GM12878 (cell line): ENCODE measurements around the gene MYH6. TPM values are rescaled to one million over a fixed set of nuclear protein-coding genes. Genes with fewer than 3 reads are reported as not detected.

Experiments
- ATAC-seq: fragments of 200-7000 bp; cut with Tn5 transposase; 3 replicates; pipeline ENCODE4 v1.9.1; 2020; ENCODE audit warnings: mild to moderate bottlenecking, moderate library complexity
- BruUV-seq: library from RNA; stranded (reverse); fragments of 400-500 nt; replicated peaks from 2 replicates; lab custom pipeline; 2021; lab: Mats Ljungman, UMichigan
- CTCF ChIA-PET: fragments of 300-600 bp; sonication (Branson Sonifier 250); formaldehyde crosslinking; extraction: SDS; loops from one replicate; lab custom pipeline; 2021; ENCODE audit warnings: inconsistent platforms; lab: Yijun Ruan, JAX
- POLR2A ChIA-PET: fragments of 350-600 bp; formaldehyde crosslinking; extraction: SDS; loops from one replicate; lab custom pipeline; 2021; ENCODE audit warnings: inconsistent platforms; lab: Charles Lee
- RAD21 ChIA-PET: fragments of 300-600 bp; sonication (Branson Sonifier 250); formaldehyde crosslinking; loops from one replicate; lab custom pipeline; 2023; ENCODE audit warnings: antibody characterized with exemption; ENCODE audit not compliant: unreplicated experiment; lab: Charles Lee
- SMC1A ChIA-PET: fragments of 300-600 bp; sonication (Branson Sonifier 250); formaldehyde crosslinking; loops from one replicate; lab custom pipeline; 2023; ENCODE audit not compliant: unreplicated experiment, uncharacterized antibody; lab: Charles Lee
- DNase-seq: peaks from one replicate; pipeline ENCODE4 v3.0.0-alpha.2; 2011; ENCODE audit warnings: low read depth, low spot score
- FAIRE-seq: peaks from 3 replicates; lab custom pipeline; 2011; peaks lifted over from hg19 to GRCh38; lab: Jason Lieb, UNC
- H2AFZ ChIP-seq: 2 replicates; pipeline ENCODE4 v1.6.0; 2011; ENCODE audit warnings: low read depth, low read length, control low read depth; ENCODE audit not compliant: control insufficient read depth
- H3K27ac ChIP-seq: 2 replicates; pipeline ENCODE4 v1.5.1; 2011; ENCODE audit warnings: control low read depth; ENCODE audit not compliant: control insufficient read depth, insufficient read depth
- H3K27me3 ChIP-seq, 2 experiments: replicated peaks in 1 of 2; 2 replicates each; pipeline versions ENCODE4 v1.6.0 to v1.6.1; 2011; ENCODE audit warnings: low read length in 1 of 2; ENCODE audit not compliant: control insufficient read depth in 2 of 2, insufficient read depth in 2 of 2
- H3K36me3 ChIP-seq, 2 experiments: 2 replicates each; pipeline ENCODE4 v1.5.1; 2011; ENCODE audit warnings: low read length in 1 of 2; ENCODE audit not compliant: control insufficient read depth in 2 of 2, insufficient read depth in 2 of 2
- H3K4me1 ChIP-seq: 2 replicates; pipeline ENCODE4 v1.6.1; 2011; ENCODE audit warnings: mild to moderate bottlenecking, low read length, moderate library complexity, mixed read lengths; ENCODE audit not compliant: control insufficient read depth, insufficient read depth
- H3K4me2 ChIP-seq: 2 replicates; pipeline ENCODE4 v1.6.0; 2011; ENCODE audit warnings: control low read depth; ENCODE audit not compliant: control insufficient read depth, insufficient read depth
- H3K4me3 ChIP-seq: fragments of 200-600 bp; sonication (generic); 2 replicates; pipeline ENCODE4 v1.5.1; 2016
- H3K79me2 ChIP-seq: 2 replicates; pipeline ENCODE4 v1.6.0; 2011; ENCODE audit warnings: low read length; ENCODE audit not compliant: control insufficient read depth, insufficient read depth
- H3K9ac ChIP-seq: 2 replicates; pipeline ENCODE4 v1.8.0; 2011; ENCODE audit warnings: low read length, control low read depth, mixed read lengths; ENCODE audit not compliant: control insufficient read depth, insufficient read depth
- H3K9me3 ChIP-seq: replicated peaks from 3 replicates; pipeline ENCODE4 v1.5.1; 2011; ENCODE audit warnings: mild to moderate bottlenecking, low read length; ENCODE audit not compliant: control insufficient read depth, insufficient read depth
- H4K20me1 ChIP-seq: 2 replicates; pipeline ENCODE4 v1.6.0; 2011; ENCODE audit not compliant: control insufficient read depth, insufficient read depth
- CHD1 ChIP-seq: IDR thresholded peaks from 2 replicates; pipeline ENCODE4 v1.6.1; 2012; ENCODE audit warnings: low read depth, low read length, improper control_type of control experiment
- FOS ChIP-seq: IDR thresholded peaks from 3 replicates; pipeline ENCODE4 v1.6.1; 2011; ENCODE audit warnings: borderline replicate concordance; ENCODE audit not compliant: insufficient read length; ENCODE audit errors: extremely low read depth
- KDM1A ChIP-seq: fragments of 200-600 bp; sonication (generic); IDR thresholded peaks from 2 replicates; pipeline ENCODE4 v1.6.1; 2016; ENCODE audit warnings: borderline replicate concordance
- MYB ChIP-seq: fragments of 150-350 bp; IDR thresholded peaks from 2 replicates; pipeline ENCODE4 v1.6.1; 2014; ENCODE audit warnings: mild to moderate bottlenecking, low read depth, low read length, borderline replicate concordance
- NRF1 ChIP-seq: conservative IDR thresholded peaks from 2 replicates; pipeline ENCODE4 v1.6.1; 2011; ENCODE audit warnings: mild to moderate bottlenecking, low read depth, low read length, improper control_type of control experiment
- RB1 ChIP-seq: fragments of 450-650 bp; formaldehyde crosslinking; IDR thresholded peaks from 2 replicates; pipeline ENCODE4 v1.6.1; 2017; ENCODE audit warnings: mild to moderate bottlenecking, borderline replicate concordance
- SIX5 ChIP-seq: IDR thresholded peaks from 2 replicates; pipeline ENCODE4 v1.6.1; 2011; ENCODE audit warnings: mild to moderate bottlenecking, low read depth, low read length, moderate library complexity; ENCODE audit not compliant: severe bottlenecking
- WGBS: methylation state at CpG from one replicate; pipeline ENCODE4 v1.1.6; 2016; ENCODE audit warnings: low lambda C conversion rate; ENCODE audit not compliant: insufficient replicate concordance, insufficient coverage; ENCODE audit errors: missing lambda C conversion rate; 5-methylcytosine and 5-hydroxymethylcytosine counted together
- in situ Hi-C: fragments of 300-500 bp; cut with MboI; formaldehyde crosslinking; loops from 9 replicates; pipeline ENCODE4 v1.14.3; 2018; ENCODE audit warnings: mixed read lengths
- intact Hi-C: fragments of 100-400 bp; cut with micrococcal nuclease; formaldehyde crosslinking; loops from one replicate; pipeline ENCODE4 v1.14.2; 2022; ENCODE audit not compliant: unreplicated experiment
- polyA plus RNA-seq, 11 experiments: library from polyadenylated mRNA; depleted of rRNA in 4 of 11; unstranded in 6 of 11; stranded (reverse) in 5 of 11; fragments of >200 nt; fragmentation: Nextera tagmentation in 4 of 11; fragmentation: Illumina TruSeq in 1 of 11; extraction: Ambion mirVana in 4 of 11; extraction: Trizol in 1 of 11; gene quantifications; 1 replicate in 1 of 11; 2 replicates in 10 of 11; pipeline versions ENCODE4 v1.2.1 to v1.2.3, GENCODE V29; 2011 to 2016; ENCODE audit warnings: inconsistent platforms in 2 of 11, missing spikeins in 2 of 11, low read depth in 1 of 11
- total RNA-seq, 4 experiments: library from RNA; depleted of rRNA in 3 of 4; stranded (reverse); fragments of >200 nt in 3 of 4; fragmentation: Illumina TruSeq in 1 of 4; extraction: Trizol in 1 of 4; gene quantifications; 2 replicates each; pipeline versions ENCODE4 v1.2.1 to v1.2.3, GENCODE V29; 2013 to 2021

The MYH6 gene
- total and polyA plus RNA-seq, 10 of the 15 experiments (the other 5 are each of a cell fraction or from before 2014, with no cell fraction given), result 0.01 to 0.84 (median 0.05) TPM; not detected in 7

- Histone ChIP-seq H3K4me2 (0 out of 2 replicates have a peak overlapping the region, but pooled peaks have one; percentile 1), H3K9ac (no peak overlapping the region), H3K36me3 (no peaks in the 10 kb centered on the region), H2AFZ (no peak overlapping the region), H3K27me3 (peaks cover 7 to 9% of the 10 kb centered on the region in 2 experiments), H3K4me1 (no peaks in the 10 kb centered on the region), H3K4me3 (no peak overlapping the region), H3K79me2 (no peaks in the 10 kb centered on the region), H3K27ac (no peak overlapping the region), H4K20me1 (no peaks in the 10 kb centered on the region), H3K9me3 (no peaks in the 10 kb centered on the region)
- intact Hi-C loops, result no loop called here
- ChIA-PET RAD21 (interaction anchor here (0.6 kb wide), 1 partner anchor 31 kb away, joined by 3 read pairs; the partner anchor contains the start of gene PABPN1), POLR2A (no interaction called here), SMC1A (no interaction called here), CTCF (no interaction called here)
- no TSS peak for BruUV-seq
- WGBS, result 49% methylated on average over 45 of the region's 61 CpGs
- TF ChIP-seq CHD1 (no peak), NRF1 (no peak), MYB (no peak), SIX5 (no peak), RB1 (no peak), FOS (no peak), KDM1A (no peak)
- ATAC-seq, result no peak
- in situ Hi-C loops, result no loop called here
- no peak for FAIRE-seq
- DNase-seq, result no peak
These were observed 56.2 kb downstream of the MYH6 start for GRCh38 chr14:23351681-23352505.
